HG03280 (cell line): ENCODE data around the gene SLC16A14.

ENCODE experiments used
- ATAC-seq: cut with Tn5 transposase; IDR thresholded peaks from one replicate; pipeline ENCODE4 v1.9.1; 2021; ENCODE audit warnings: mild to moderate bottlenecking, moderate library complexity; ENCODE audit not compliant: unreplicated experiment

SLC16A14 gene

GRCh38 chr2:230043025-230043424 lies 25.7 kb downstream of the SLC16A14 start:
- ATAC-seq: no peak

- no peak for ATAC-seq
Observed at GRCh38 chr2:230042195-230042594, 26.5 kb downstream of the SLC16A14 start.

GRCh38 chr2:230023313-230023712 lies 45.4 kb downstream of the SLC16A14 start:
- ATAC-seq: no peak

GRCh38 chr2:230019742-230020141 lies 49.0 kb downstream of the SLC16A14 start:
- no peak for ATAC-seq

- no peak for ATAC-seq
Observed at GRCh38 chr2:230018153-230018552, 50.6 kb downstream of the SLC16A14 start.

- no peak for ATAC-seq
Observed at GRCh38 chr2:230016844-230017243, 51.9 kb downstream of the SLC16A14 start.

- ATAC-seq: no peak
Observed at GRCh38 chr2:230012267-230012884, 56.3 kb downstream of the SLC16A14 start.

GRCh38 chr2:230011617-230012016 lies 57.1 kb downstream of the SLC16A14 start:
- ATAC-seq: no peak

GRCh38 chr2:230010501-230010900 lies 58.2 kb downstream of the SLC16A14 start:
- no peak for ATAC-seq

- no peak for ATAC-seq
Observed at GRCh38 chr2:230008708-230009066, 60.0 kb downstream of the SLC16A14 start.

- no peak for ATAC-seq
Observed at GRCh38 chr2:230007931-230008707, 60.6 kb downstream of the SLC16A14 start.

GRCh38 chr2:230000118-230000841 lies 68.4 kb downstream of the SLC16A14 start:
- ATAC-seq: peak; percentile 73

GRCh38 chr2:229997565-229997964 lies 71.2 kb downstream of the SLC16A14 start:
- no peak for ATAC-seq

- ATAC-seq: no peak
Observed at GRCh38 chr2:229996320-229996719, 72.4 kb downstream of the SLC16A14 start.

- ATAC-seq: no peak
Observed at GRCh38 chr2:229993236-229993635, 75.5 kb downstream of the SLC16A14 start.
